ENCODE data around the gene DOCK10. TPM values are rescaled to one million over a fixed set of nuclear protein-coding genes. Genes with fewer than 3 reads are reported as not detected.

DOCK10 gene
- total RNA-seq = 19.6 and 39.5 TPM in 2 replicates

GRCh38 chr2:225041851-225042799 lies at the start of gene DOCK10:
Gene DOCK10 (minus strand): TSS chr2:225042468. CDS start chr2:225042374, 94 bp downstream.

GRCh38 chr2:224716201-224716600 lies 326.1 kb downstream of the DOCK10 start, which contains the start of gene CCDC195:
Gene CCDC195 (minus strand): TSS chr2:224716365. CDS start chr2:224716365, 0 bp downstream.

